A673 (cell line): ENCODE data around the gene CRYBG3.

Experiments used
- CTCF ChIP-seq: fragments of 300-800, 200-600 bp; sonication (generic); conservative IDR thresholded peaks from 2 replicates; pipeline ENCODE4 v1.5.1; 2017; ENCODE audit warnings: low read depth, mild to moderate bottlenecking, antibody characterized with exemption, low read length, moderate library complexity, mixed read lengths
- EZH2 ChIP-seq: fragments of 200-600 bp; sonication (generic); IDR thresholded peaks from 2 replicates; pipeline ENCODE4 v1.6.1; 2017; ENCODE audit warnings: borderline replicate concordance, low read depth, mild to moderate bottlenecking, mixed read lengths, antibody characterized with exemption, low read length; ENCODE audit not compliant: poor library complexity, severe bottlenecking

- TF ChIP-seq CTCF: no peak
- TF ChIP-seq EZH2: no peak
Measured at GRCh38 chr3:97934980-97935695, 113.3 kb downstream of the CRYBG3 start.
